SK-N-SH (cell line): ENCODE measurements around the gene KANK3. TPM values are rescaled to one million over a fixed set of nuclear protein-coding genes. Genes with fewer than 3 reads are reported as not detected.

Experiments
- CTCF ChIA-PET: fragments of 300-600, 350-600 bp; formaldehyde crosslinking; extraction: SDS; loops from one replicate; lab custom pipeline; 2021; lab: Yijun Ruan, JAX
- POLR2A ChIA-PET: fragments of 350-600 bp; sonication (Branson Sonifier 250); formaldehyde crosslinking; extraction: SDS; loops from one replicate; lab custom pipeline; 2020; ENCODE audit warnings: antibody characterized with exemption, inconsistent platforms; lab: Yijun Ruan, JAX
- DNase-seq: peaks from one replicate; pipeline ENCODE4 v3.0.0; 2012
- H2AFZ ChIP-seq: fragments of 200-600 bp; sonication (generic); 2 replicates; pipeline ENCODE4 v1.8.1; 2016; ENCODE audit warnings: antibody characterized with exemption, mild to moderate bottlenecking, low read depth
- H3F3A ChIP-seq: fragments of 200-600 bp; sonication (generic); replicated peaks from 2 replicates; pipeline ENCODE3; 2016; ENCODE audit warnings: antibody characterized with exemption, mild to moderate bottlenecking; ENCODE audit not compliant: insufficient read depth
- H3K27ac ChIP-seq, 2 experiments: fragments of 200-500 bp in 1 of 2; fragments of 200-600 bp in 1 of 2; sonication (Bioruptor generic) in 1 of 2; sonication (generic), shearing (Covaris generic) in 1 of 2; 2 replicates each; pipeline versions ENCODE4 v1.5.1 to v1.6.1; 2014 to 2016; ENCODE audit warnings: low read depth in 2 of 2, inconsistent platforms in 1 of 2, low read length in 1 of 2, mild to moderate bottlenecking in 1 of 2, mixed read lengths in 1 of 2
- H3K27me3 ChIP-seq: fragments of 200-600 bp; sonication (generic), shearing (Covaris generic); 2 replicates; pipeline ENCODE4 v1.6.1; 2016; ENCODE audit warnings: mixed run types; ENCODE audit not compliant: insufficient read depth
- H3K36me3 ChIP-seq, 2 experiments: fragments of 200-500 bp in 1 of 2; fragments of 200-600 bp in 1 of 2; sonication (Bioruptor generic) in 1 of 2; sonication (generic) in 1 of 2; replicated peaks in 1 of 2; 2 replicates each; pipeline versions ENCODE3 to v1.5.1; 2014 to 2016; ENCODE audit warnings: low read length in 1 of 2, mild to moderate bottlenecking in 1 of 2; ENCODE audit not compliant: insufficient read depth in 2 of 2, control insufficient read depth in 1 of 2
- H3K4me1 ChIP-seq, 2 experiments: fragments of 200-500 bp in 1 of 2; fragments of 200-600 bp in 1 of 2; sonication (Bioruptor generic) in 1 of 2; sonication (generic), shearing (Covaris generic) in 1 of 2; 2 replicates each; pipeline versions ENCODE4 v1.5.1 to v1.6.1; 2014 to 2016; ENCODE audit warnings: low read depth in 1 of 2, low read length in 1 of 2, mixed run types in 1 of 2; ENCODE audit not compliant: insufficient read depth in 2 of 2, control insufficient read depth in 1 of 2
- H3K4me2 ChIP-seq: fragments of 200-600 bp; sonication (generic), shearing (Covaris generic); 2 replicates; pipeline ENCODE4 v1.6.1; 2017; ENCODE audit warnings: mixed run types
- H3K4me3 ChIP-seq, 2 experiments: fragments of 200-500 bp in 1 of 2; fragments of 200-600 bp in 1 of 2; sonication (Bioruptor generic) in 1 of 2; sonication (generic), shearing (Covaris generic) in 1 of 2; 2 replicates each; pipeline versions ENCODE4 v1.5.1 to v1.8.1; 2014 to 2016; ENCODE audit warnings: low read depth in 2 of 2, inconsistent platforms in 1 of 2, low read length in 1 of 2, mild to moderate bottlenecking in 1 of 2, mixed read lengths in 1 of 2, moderate library complexity in 1 of 2
- H3K79me2 ChIP-seq: fragments of 200-600 bp; sonication (generic); 2 replicates; pipeline ENCODE4 v1.8.1; 2017; ENCODE audit warnings: mild to moderate bottlenecking; ENCODE audit not compliant: insufficient read depth
- H3K9ac ChIP-seq: fragments of 200-600 bp; sonication (generic); 2 replicates; pipeline ENCODE4 v1.6.1; 2017; ENCODE audit warnings: mixed run types
- H3K9me2 ChIP-seq: fragments of 200-600 bp; sonication (generic); 2 replicates; pipeline ENCODE4 v1.6.1; 2017; ENCODE audit warnings: mixed run types
- H3K9me3 ChIP-seq: fragments of 200-600 bp; sonication (generic); 2 replicates; pipeline ENCODE4 v1.6.1; 2017; ENCODE audit warnings: mixed run types, mild to moderate bottlenecking, moderate library complexity
- H4K20me1 ChIP-seq: fragments of 200-600 bp; sonication (generic); 2 replicates; pipeline ENCODE4 v1.6.1; 2017; ENCODE audit warnings: mild to moderate bottlenecking, mixed run types; ENCODE audit not compliant: insufficient read depth
- CTCF ChIP-seq: fragments of 200-600 bp; sonication (generic); IDR thresholded peaks from 2 replicates; pipeline ENCODE4 v1.6.1; 2017; ENCODE audit warnings: antibody characterized with exemption, mild to moderate bottlenecking, moderate library complexity
- FOXJ3 ChIP-seq: sonication (generic); formaldehyde crosslinking; IDR thresholded peaks from 2 replicates; pipeline ENCODE4 v1.5.1; 2020; ENCODE audit warnings: mild to moderate bottlenecking, missing genetic modification reagents
- GABPA ChIP-seq: IDR thresholded peaks from 2 replicates; pipeline ENCODE4 v1.4.0; 2012; ENCODE audit warnings: low read depth, mild to moderate bottlenecking
- GATA2 ChIP-seq: sonication (generic); formaldehyde crosslinking; IDR thresholded peaks from 2 replicates; pipeline ENCODE4 v1.5.0; 2020; ENCODE audit warnings: mild to moderate bottlenecking, missing genetic modification reagents
- MEF2A ChIP-seq: IDR thresholded peaks from 2 replicates; pipeline ENCODE4 v1.4.0; 2012; ENCODE audit warnings: low read depth, borderline replicate concordance
- PBX3 ChIP-seq: IDR thresholded peaks from 2 replicates; pipeline ENCODE4; 2012
- RCOR1 ChIP-seq: fragments of 150-350 bp; IDR thresholded peaks from 2 replicates; pipeline ENCODE4 v1.6.1; 2017; ENCODE audit warnings: antibody characterized with exemption, low read length
- SMC3 ChIP-seq: IDR thresholded peaks from 2 replicates; pipeline ENCODE4 v1.6.1; 2012; ENCODE audit warnings: low read depth, low read length, improper control_type of control experiment
- USF1 ChIP-seq: IDR thresholded peaks from 2 replicates; pipeline ENCODE4 v1.4.0; 2012; ENCODE audit warnings: low read depth, borderline replicate concordance
- YY1 ChIP-seq: IDR thresholded peaks from 2 replicates; pipeline ENCODE4 v1.4.0; 2012; ENCODE audit warnings: low read depth, mild to moderate bottlenecking
- WGBS: methylation state at CpG from one replicate; pipeline ENCODE4 v1.1.6; 2017; ENCODE audit warnings: low lambda C conversion rate; 5-methylcytosine and 5-hydroxymethylcytosine counted together
- polyA plus RNA-seq, 3 experiments: library from polyadenylated mRNA; depleted of rRNA; stranded (reverse); fragments of >200 nt; gene quantifications; 2 replicates each; pipeline ENCODE4 v1.2.3, GENCODE V29; 2012
- TF ChIP-seq, protein P1 (sequence below): fragments of 150-350 bp; IDR thresholded peaks from 2 replicates; pipeline ENCODE4 v1.6.1; 2017; ENCODE audit warnings: antibody characterized with exemption, low read length, low read depth, borderline replicate concordance

KANK3 gene
- polyA plus RNA-seq, 1 of the 3 experiments (the other 2 are of a cell fraction), result 0.51 TPM

DNA sequence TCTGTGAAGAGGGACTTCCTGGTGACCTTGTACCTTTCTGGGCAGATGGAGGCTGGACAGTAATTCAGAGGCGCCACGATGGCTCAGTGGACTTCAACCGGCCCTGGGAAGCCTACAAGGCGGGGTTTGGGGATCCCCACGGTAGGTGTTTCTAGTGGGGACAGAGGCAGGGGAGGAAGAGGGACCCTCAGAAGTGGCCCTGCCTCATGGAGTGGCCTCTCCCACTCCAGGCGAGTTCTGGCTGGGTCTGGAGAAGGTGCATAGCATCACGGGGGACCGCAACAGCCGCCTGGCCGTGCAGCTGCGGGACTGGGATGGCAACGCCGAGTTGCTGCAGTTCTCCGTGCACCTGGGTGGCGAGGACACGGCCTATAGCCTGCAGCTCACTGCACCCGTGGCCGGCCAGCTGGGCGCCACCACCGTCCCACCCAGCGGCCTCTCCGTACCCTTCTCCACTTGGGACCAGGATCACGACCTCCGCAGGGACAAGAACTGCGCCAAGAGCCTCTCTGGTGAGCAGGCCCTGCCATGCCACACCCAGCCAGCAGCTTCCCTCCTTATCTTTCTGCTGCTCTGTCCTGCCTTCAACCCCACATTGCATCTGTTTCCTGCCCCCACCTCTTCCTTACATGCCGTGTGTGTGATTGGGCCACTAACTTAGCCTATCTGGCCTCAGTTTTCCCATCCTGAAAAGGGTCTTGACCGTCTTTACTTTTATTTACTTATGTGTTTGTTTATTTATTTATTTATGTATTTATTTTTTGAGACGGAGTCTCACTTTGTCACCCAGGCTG, 28.1 kb upstream of the KANK3 start:
- CTCF ChIA-PET, result interaction anchor here (1.1 to 1.2 kb wide), 2 partner anchors 13 to 17 kb away, joined by 3 to 7 read pairs; no protein-coding TSS in a partner anchor
- POLR2A ChIA-PET, result no interaction called here

More for the DNA sequence above, 28.1 kb upstream of the KANK3 start:
- H3K36me3 ChIP-seq, result peaks cover 9 to 12% of the 10 kb centered on the region in 2 experiments
- no peak overlapping the region for H3K9ac ChIP-seq
- TF ChIP-seq MEF2A, result no peak
- no peak for TF ChIP-seq FOXJ3
- no peak for TF ChIP-seq RCOR1
- no peak for TF ChIP-seq GATA2 (CRISPR knock-in tag)
- TF ChIP-seq CTCF, result no peak
- no peak for TF ChIP-seq PBX3
- no peak for TF ChIP-seq SMC3
- no peak for TF ChIP-seq USF1
- no peak for TF ChIP-seq YY1
- TF ChIP-seq, protein P1, sequence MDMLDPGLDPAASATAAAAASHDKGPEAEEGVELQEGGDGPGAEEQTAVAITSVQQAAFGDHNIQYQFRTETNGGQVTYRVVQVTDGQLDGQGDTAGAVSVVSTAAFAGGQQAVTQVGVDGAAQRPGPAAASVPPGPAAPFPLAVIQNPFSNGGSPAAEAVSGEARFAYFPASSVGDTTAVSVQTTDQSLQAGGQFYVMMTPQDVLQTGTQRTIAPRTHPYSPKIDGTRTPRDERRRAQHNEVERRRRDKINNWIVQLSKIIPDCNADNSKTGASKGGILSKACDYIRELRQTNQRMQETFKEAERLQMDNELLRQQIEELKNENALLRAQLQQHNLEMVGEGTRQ, result no peak
- TF ChIP-seq GABPA, result no peak
- TF ChIP-seq, all 33 proteins: peak for 0
- no peaks in the 10 kb centered on the region for H3K9me2 ChIP-seq
- H3K4me1 ChIP-seq, result peaks cover 14 to 18% of the 10 kb centered on the region in 2 experiments; a peak in 3 of 4 replicates
- H3K4me3 ChIP-seq, result no peak overlapping the region
- H3K27ac ChIP-seq, result no peak overlapping the region
- no peaks in the 10 kb centered on the region for H3K79me2 ChIP-seq
- H3K4me2 ChIP-seq, result no peak overlapping the region
- no peaks in the 10 kb centered on the region for H3K9me3 ChIP-seq
- 93% methylated on average over 4 of the region's 28 CpGs for WGBS
- H3K27me3 ChIP-seq, result no peaks in the 10 kb centered on the region
- H4K20me1 ChIP-seq, result no peaks in the 10 kb centered on the region
- H3F3A ChIP-seq, result peaks cover 2% of the 10 kb centered on the region
- no peak overlapping the region for H2AFZ ChIP-seq
- DNase-seq, result peak; percentile 37
